Neural progenitor cell (in vitro differentiated cells): Measurements from ENCODE around the gene SMOC2.

Source experiments
- EZH2 ChIP-seq: fragments of 200-600 bp; sonication (generic); IDR thresholded peaks from 2 replicates; pipeline ENCODE4 v1.6.1; 2017; ENCODE audit warnings: antibody characterized with exemption, mild to moderate bottlenecking, moderate library complexity
- TF ChIP-seq, protein P1 (sequence below): fragments of 200-600 bp; sonication (generic); IDR thresholded peaks from 2 replicates; pipeline ENCODE4 v1.5.1; 2017; ENCODE audit warnings: antibody characterized with exemption, mild to moderate bottlenecking

GRCh38 chr6:168475188-168476013 lies 34.4 kb downstream of the SMOC2 start:
- TF ChIP-seq, protein P1, sequence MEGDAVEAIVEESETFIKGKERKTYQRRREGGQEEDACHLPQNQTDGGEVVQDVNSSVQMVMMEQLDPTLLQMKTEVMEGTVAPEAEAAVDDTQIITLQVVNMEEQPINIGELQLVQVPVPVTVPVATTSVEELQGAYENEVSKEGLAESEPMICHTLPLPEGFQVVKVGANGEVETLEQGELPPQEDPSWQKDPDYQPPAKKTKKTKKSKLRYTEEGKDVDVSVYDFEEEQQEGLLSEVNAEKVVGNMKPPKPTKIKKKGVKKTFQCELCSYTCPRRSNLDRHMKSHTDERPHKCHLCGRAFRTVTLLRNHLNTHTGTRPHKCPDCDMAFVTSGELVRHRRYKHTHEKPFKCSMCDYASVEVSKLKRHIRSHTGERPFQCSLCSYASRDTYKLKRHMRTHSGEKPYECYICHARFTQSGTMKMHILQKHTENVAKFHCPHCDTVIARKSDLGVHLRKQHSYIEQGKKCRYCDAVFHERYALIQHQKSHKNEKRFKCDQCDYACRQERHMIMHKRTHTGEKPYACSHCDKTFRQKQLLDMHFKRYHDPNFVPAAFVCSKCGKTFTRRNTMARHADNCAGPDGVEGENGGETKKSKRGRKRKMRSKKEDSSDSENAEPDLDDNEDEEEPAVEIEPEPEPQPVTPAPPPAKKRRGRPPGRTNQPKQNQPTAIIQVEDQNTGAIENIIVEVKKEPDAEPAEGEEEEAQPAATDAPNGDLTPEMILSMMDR: no peak
- TF ChIP-seq EZH2: no peak
